ENCODE measurements around the gene BNIPL. TPM values are rescaled to one million over a fixed set of nuclear protein-coding genes. Genes with fewer than 3 reads are reported as not detected.

The BNIPL gene
- total RNA-seq, 1 experiment from 2014 or later, result 0.46 TPM

- TF ChIP-seq SIN3A (IDR thresholded peaks at IDR 0.05; ENCODE audit: borderline replicate concordance, insufficient read depth, low read depth, low read length), result no peak
- no peak for TF ChIP-seq TCF7L2 (IDR thresholded peaks at IDR 0.05; ENCODE audit: low read depth, low read length)
- TF ChIP-seq POLR2AphosphoS5 (IDR thresholded peaks at IDR 0.05; ENCODE audit: low read depth, low read length), result no peak
- TF ChIP-seq, protein P1, sequence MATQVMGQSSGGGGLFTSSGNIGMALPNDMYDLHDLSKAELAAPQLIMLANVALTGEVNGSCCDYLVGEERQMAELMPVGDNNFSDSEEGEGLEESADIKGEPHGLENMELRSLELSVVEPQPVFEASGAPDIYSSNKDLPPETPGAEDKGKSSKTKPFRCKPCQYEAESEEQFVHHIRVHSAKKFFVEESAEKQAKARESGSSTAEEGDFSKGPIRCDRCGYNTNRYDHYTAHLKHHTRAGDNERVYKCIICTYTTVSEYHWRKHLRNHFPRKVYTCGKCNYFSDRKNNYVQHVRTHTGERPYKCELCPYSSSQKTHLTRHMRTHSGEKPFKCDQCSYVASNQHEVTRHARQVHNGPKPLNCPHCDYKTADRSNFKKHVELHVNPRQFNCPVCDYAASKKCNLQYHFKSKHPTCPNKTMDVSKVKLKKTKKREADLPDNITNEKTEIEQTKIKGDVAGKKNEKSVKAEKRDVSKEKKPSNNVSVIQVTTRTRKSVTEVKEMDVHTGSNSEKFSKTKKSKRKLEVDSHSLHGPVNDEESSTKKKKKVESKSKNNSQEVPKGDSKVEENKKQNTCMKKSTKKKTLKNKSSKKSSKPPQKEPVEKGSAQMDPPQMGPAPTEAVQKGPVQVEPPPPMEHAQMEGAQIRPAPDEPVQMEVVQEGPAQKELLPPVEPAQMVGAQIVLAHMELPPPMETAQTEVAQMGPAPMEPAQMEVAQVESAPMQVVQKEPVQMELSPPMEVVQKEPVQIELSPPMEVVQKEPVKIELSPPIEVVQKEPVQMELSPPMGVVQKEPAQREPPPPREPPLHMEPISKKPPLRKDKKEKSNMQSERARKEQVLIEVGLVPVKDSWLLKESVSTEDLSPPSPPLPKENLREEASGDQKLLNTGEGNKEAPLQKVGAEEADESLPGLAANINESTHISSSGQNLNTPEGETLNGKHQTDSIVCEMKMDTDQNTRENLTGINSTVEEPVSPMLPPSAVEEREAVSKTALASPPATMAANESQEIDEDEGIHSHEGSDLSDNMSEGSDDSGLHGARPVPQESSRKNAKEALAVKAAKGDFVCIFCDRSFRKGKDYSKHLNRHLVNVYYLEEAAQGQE (IDR thresholded peaks at IDR 0.05; ENCODE audit: insufficient read depth in 1 of 2, low read depth in 2 of 2, low read length in 1 of 2), result no peak
- TF ChIP-seq CTCF (IDR thresholded peaks at IDR 0.05), result no peak
- in situ Hi-C loops (cut with HindIII; ENCODE audit: low pct_unique_long_range_greater_than_20kb, low sequenced_read_pairs), result no loop called here
- H3K9me3 ChIP-seq (ENCODE audit: control insufficient read depth, insufficient read depth, low read depth, low read length), result no peaks in the 10 kb centered on the region
These were observed 6.8 kb downstream of the BNIPL start for GRCh38 chr1:151043163-151043562.

GRCh38 chr1:151047591-151047924, 11.2 kb downstream of the BNIPL start, which contains the start of gene C1orf56:
TSS of gene C1orf56 (plus strand) at chr1:151047751. CDS start at chr1:151047848, 97 bp downstream.
- Histone ChIP-seq H3K9me3 (ENCODE audit: control insufficient read depth, insufficient read depth, low read depth, low read length) (no peaks in the 10 kb centered on the region), H3K27me3 (ENCODE audit: control insufficient read depth, insufficient read depth, low read length) (no peaks in the 10 kb centered on the region), H3K27ac (ENCODE audit: low read length) (peak within 1 kb of the TSS; percentile 86), H3K36me3 (ENCODE audit: control insufficient read depth, insufficient read depth, low read length) (peaks cover 5% of the 10 kb centered on the region; the same call in 1 of the 2 replicates), H3K4me1 (ENCODE audit: control insufficient read depth, insufficient read depth, low read length) (peaks cover 3% of the 10 kb centered on the region; the same call in 1 of the 2 replicates), H3K4me3 (ENCODE audit: low read depth in 2 of 2, low read length in 2 of 2) (peak within 1 kb of the TSS; percentile 66 to 88)
- POLR2A ChIA-PET, result interaction anchor here (0.6 to 1.2 kb wide), 2 partner anchors 14 to 24 kb away, joined by 3 to 9 read pairs; no protein-coding TSS in a partner anchor
- peak; percentile 87 for TF ChIP-seq TCF7L2 (IDR thresholded peaks at IDR 0.05; ENCODE audit: low read depth, low read length)
- TF ChIP-seq POLR2AphosphoS5 (IDR thresholded peaks at IDR 0.05; ENCODE audit: low read depth, low read length), result peak; percentile 80
- TF ChIP-seq CTCF (IDR thresholded peaks at IDR 0.05), result no peak
- TF ChIP-seq, protein P1 (IDR thresholded peaks at IDR 0.05; ENCODE audit: insufficient read depth in 1 of 2, low read depth in 2 of 2, low read length in 1 of 2), result no peak
- intact Hi-C loops (cut with micrococcal nuclease; ENCODE audit: unreplicated experiment) (no loop called here), in situ Hi-C loops (cut with HindIII; ENCODE audit: low pct_unique_long_range_greater_than_20kb, low sequenced_read_pairs) (no loop called here)
- ATAC-seq (peak; percentile 86), DNase-seq (ENCODE audit: low read depth, low spot score) (no peak)
- CTCF ChIA-PET, result interaction anchor here (0.9 to 1.5 kb wide), 2 partner anchors 13 to 23 kb away, joined by 4 to 5 read pairs; partner anchors contain the start of gene MLLT11
- no TSS peak for BruUV-seq (replicated peaks)

More at GRCh38 chr1:151043163-151043562, 6.8 kb downstream of the BNIPL start:
- Histone ChIP-seq H3K27ac (ENCODE audit: low read length) (no peak overlapping the region), H3K36me3 (ENCODE audit: control insufficient read depth, insufficient read depth, low read length) (no peaks in the 10 kb centered on the region), H3K4me3 (ENCODE audit: low read depth in 2 of 2, low read length in 2 of 2) (no peak overlapping the region), H3K4me1 (ENCODE audit: control insufficient read depth, insufficient read depth, low read length) (0 out of 2 replicates have a peak, but pooled peaks cover 3% of the 10 kb centered on the region), H3K27me3 (ENCODE audit: control insufficient read depth, insufficient read depth, low read length) (no peaks in the 10 kb centered on the region)
- ATAC-seq (no peak), DNase-seq (ENCODE audit: low read depth, low spot score) (no peak)
- POLR2A ChIA-PET, result no interaction called here
- intact Hi-C loops (cut with micrococcal nuclease; ENCODE audit: unreplicated experiment), result no loop called here
- CTCF ChIA-PET, result interaction anchor here (0.7 kb wide), 1 partner anchor 37 kb away, joined by 3 read pairs; the partner anchor contains the start of gene MINDY1
- no TSS peak for BruUV-seq (replicated peaks)

All from Panc1 (cell line).